Type B pancreatic cell (in vitro differentiated cells): ENCODE data around the gene TLK1. TPM values are rescaled to one million over a fixed set of nuclear protein-coding genes. Genes with fewer than 3 reads are reported as not detected.

Experiments
- DNase-seq: peaks from one replicate; pipeline ENCODE4 v3.0.0; 2021; ENCODE audit warnings: mixed read lengths; ENCODE audit not compliant: unreplicated experiment; ENCODE audit errors: extremely low spot score
- H3K27ac Mint-ChIP-seq: 2 replicates; pipeline ENCODE4 v1.8.0; 2021; ENCODE audit warnings: mild to moderate bottlenecking, mixed read lengths
- H3K27me3 Mint-ChIP-seq: 2 replicates; pipeline ENCODE4 v1.8.0; 2021; ENCODE audit warnings: mixed read lengths
- H3K36me3 Mint-ChIP-seq: 2 replicates; pipeline ENCODE4 v1.8.0; 2021; ENCODE audit warnings: mixed read lengths
- H3K4me1 Mint-ChIP-seq: one replicate; pipeline ENCODE4 v1.8.0; 2021; ENCODE audit warnings: mixed read lengths; ENCODE audit not compliant: unreplicated experiment
- H3K4me3 Mint-ChIP-seq: 2 replicates; pipeline ENCODE4 v1.8.0; 2021; ENCODE audit warnings: mild to moderate bottlenecking, mixed read lengths
- H3K9me3 Mint-ChIP-seq: 2 replicates; pipeline ENCODE4 v1.8.0; 2021; ENCODE audit warnings: mixed read lengths
- CTCF ChIP-seq: fragments of 200-600 bp; sonication (generic); conservative IDR thresholded peaks from 2 replicates; pipeline ENCODE4 v1.5.0; 2021; ENCODE audit warnings: antibody characterized with exemption, mild to moderate bottlenecking
- total RNA-seq: library from RNA; stranded (reverse); gene quantifications from 2 replicates; pipeline ENCODE4 v1.2.1, GENCODE V29; 2021; ENCODE audit warnings: low replicate concordance

Gene TLK1
- total RNA-seq, 1 donor from 2014 or later, result 54.2 TPM

- no peaks in the 10 kb centered on the region for H3K9me3 Mint-ChIP-seq
- H3K4me3 Mint-ChIP-seq, result no peak overlapping the region
- peaks cover 49% of the 10 kb centered on the region for H3K36me3 Mint-ChIP-seq
- H3K27me3 Mint-ChIP-seq, result no peaks in the 10 kb centered on the region
- DNase-seq, result no peak
- H3K4me1 Mint-ChIP-seq, result no peaks in the 10 kb centered on the region
- no peak for TF ChIP-seq CTCF
- no peak overlapping the region for H3K27ac Mint-ChIP-seq
These were observed 210.4 kb downstream of the TLK1 start for GRCh38 chr2:170950221-170950761.

DNA sequence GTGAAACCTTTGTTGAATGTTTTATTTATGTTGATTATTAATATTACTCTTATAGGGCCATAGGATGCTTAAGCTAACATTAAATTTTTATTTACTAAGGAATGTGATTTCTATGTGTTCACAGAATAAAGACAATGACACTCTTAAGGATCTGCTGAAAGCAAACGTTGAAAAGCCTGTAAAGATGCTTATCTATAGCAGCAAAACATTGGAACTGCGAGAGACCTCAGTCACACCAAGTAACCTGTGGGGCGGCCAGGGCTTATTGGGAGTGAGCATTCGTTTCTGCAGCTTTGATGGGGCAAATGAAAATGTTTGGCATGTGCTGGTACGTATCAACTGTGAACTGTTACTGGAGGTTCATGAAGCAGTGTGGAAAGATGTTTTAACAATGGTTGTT, 211.3 kb downstream of the TLK1 start:
- no peak for TF ChIP-seq CTCF
- H3K36me3 Mint-ChIP-seq, result peaks cover 41% of the 10 kb centered on the region
- no peaks in the 10 kb centered on the region for H3K9me3 Mint-ChIP-seq
- no peaks in the 10 kb centered on the region for H3K27me3 Mint-ChIP-seq
- no peak overlapping the region for H3K4me3 Mint-ChIP-seq
- DNase-seq, result no peak
- H3K27ac Mint-ChIP-seq, result no peak overlapping the region
- H3K4me1 Mint-ChIP-seq, result no peaks in the 10 kb centered on the region

DNA sequence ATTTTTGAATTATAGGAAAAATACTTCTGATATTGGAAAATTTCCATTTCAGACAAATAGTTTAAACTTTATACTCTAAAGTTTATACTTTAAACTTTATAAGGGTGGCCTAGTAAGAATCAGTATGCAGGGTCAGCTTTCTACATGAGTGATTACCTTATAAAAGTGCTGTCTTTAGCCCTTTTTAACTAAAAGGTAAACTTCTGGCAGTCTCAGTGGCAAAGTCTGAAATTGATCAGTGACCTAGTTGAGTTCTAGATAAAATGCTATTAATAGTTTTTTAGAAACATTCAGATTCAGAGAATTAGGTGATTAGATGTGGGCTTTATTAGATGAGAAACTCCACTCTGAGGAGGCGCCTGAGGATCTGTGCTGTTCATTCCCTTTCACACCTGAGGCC, 216.1 kb downstream of the TLK1 start:
- H3K4me3 Mint-ChIP-seq, result no peak overlapping the region
- H3K9me3 Mint-ChIP-seq, result no peaks in the 10 kb centered on the region
- no peaks in the 10 kb centered on the region for H3K27me3 Mint-ChIP-seq
- peaks cover 30% of the 10 kb centered on the region for H3K36me3 Mint-ChIP-seq
- TF ChIP-seq CTCF, result no peak
- no peak for DNase-seq
- peaks cover 17% of the 10 kb centered on the region for H3K4me1 Mint-ChIP-seq
- H3K27ac Mint-ChIP-seq, result no peak overlapping the region

- Mint-ChIP-seq H3K36me3 (peaks cover 30% of the 10 kb centered on the region), H3K27ac (no peak overlapping the region), H3K4me3 (no peak overlapping the region), H3K4me1 (peaks cover 17% of the 10 kb centered on the region), H3K27me3 (no peaks in the 10 kb centered on the region), H3K9me3 (no peaks in the 10 kb centered on the region)
- no peak for DNase-seq
- TF ChIP-seq CTCF, result no peak
These were observed 217.1 kb downstream of the TLK1 start for GRCh38 chr2:170943596-170943995.

DNA sequence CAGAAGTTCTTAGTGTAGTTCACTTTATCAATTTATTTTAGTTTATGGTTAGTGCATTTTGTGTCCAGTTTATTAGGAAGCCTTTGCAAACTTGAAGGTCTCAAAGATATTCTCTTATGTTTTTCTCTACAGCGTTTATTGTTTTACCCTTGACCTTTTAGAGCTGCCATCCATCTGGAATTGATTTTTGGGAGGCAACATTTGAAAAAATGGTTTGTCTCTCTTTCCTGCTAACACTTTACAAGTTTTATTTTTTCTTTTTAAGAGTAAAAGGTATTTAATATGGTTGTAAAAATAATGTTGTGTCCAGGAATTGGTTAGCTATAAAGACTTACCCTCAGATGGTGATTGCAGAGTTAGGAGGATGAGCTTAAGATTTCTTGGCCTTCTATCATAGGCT, 217.7 kb downstream of the TLK1 start:
- no peak for TF ChIP-seq CTCF
- H3K9me3 Mint-ChIP-seq, result no peaks in the 10 kb centered on the region
- peaks cover 17% of the 10 kb centered on the region for H3K4me1 Mint-ChIP-seq
- DNase-seq, result no peak
- peaks cover 32% of the 10 kb centered on the region for H3K36me3 Mint-ChIP-seq
- no peaks in the 10 kb centered on the region for H3K27me3 Mint-ChIP-seq
- H3K27ac Mint-ChIP-seq, result no peak overlapping the region
- H3K4me3 Mint-ChIP-seq, result no peak overlapping the region

DNA sequence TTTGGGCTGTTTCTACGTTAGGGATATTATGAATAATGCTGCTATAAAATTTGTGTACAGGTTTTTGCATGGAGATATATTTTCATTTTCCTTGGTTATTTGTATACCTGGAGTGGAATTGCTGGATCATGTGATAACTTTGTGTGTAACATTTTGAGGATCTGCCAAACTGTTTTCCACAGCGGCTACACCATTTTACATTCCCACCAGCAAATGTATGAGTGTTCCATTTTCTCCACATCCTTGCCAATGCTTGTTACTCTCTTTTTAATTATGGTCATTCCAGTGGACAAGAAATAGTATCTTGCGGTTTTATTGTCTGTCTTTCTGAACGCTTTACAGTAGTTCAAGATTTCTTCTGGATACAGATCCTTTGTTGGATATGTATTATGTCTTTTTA, 218.1 kb downstream of the TLK1 start:
- Mint-ChIP-seq H3K4me1 (peaks cover 17% of the 10 kb centered on the region), H3K27ac (no peak overlapping the region), H3K27me3 (no peaks in the 10 kb centered on the region), H3K36me3 (peaks cover 33% of the 10 kb centered on the region), H3K4me3 (no peak overlapping the region), H3K9me3 (no peaks in the 10 kb centered on the region)
- no peak for TF ChIP-seq CTCF
- DNase-seq, result no peak
